B cell (primary cell): Measurements from ENCODE around the gene NETO1.

Source experiments
- CTCF ChIP-seq: fragments of 200-600 bp; IDR thresholded peaks from one replicate; pipeline ENCODE4 v1.8.0; 2022; ENCODE audit warnings: antibody characterized with exemption, mild to moderate bottlenecking
- EZH2 ChIP-seq: IDR thresholded peaks from 2 replicates; pipeline ENCODE4 v1.6.1; 2012; ENCODE audit warnings: borderline replicate concordance, low read depth, mild to moderate bottlenecking, moderate library complexity, low read length; ENCODE audit not compliant: insufficient read depth, poor library complexity, severe bottlenecking

DNA sequence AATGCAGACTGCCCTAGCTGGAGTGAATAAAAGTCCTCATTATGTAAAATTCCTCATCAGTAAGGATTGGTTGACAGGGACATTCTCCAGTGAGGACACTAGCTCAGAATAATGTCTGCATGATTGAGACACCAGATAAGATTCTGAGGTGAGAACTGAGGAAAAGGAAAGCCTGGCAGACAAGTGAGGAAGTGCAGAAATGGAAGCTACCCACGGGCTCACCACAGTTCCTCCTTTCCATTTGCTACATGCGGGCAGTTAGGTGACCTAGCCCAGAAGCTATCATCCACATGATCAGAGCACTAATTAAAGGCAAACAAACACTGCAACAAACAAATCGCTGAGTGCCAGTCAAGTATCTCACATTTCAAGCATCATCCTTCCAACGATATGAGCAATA, 27.7 kb downstream of the NETO1 start:
- TF ChIP-seq CTCF (no peak), EZH2 (no peak)
